HCT116 (cell line): ENCODE results near the gene KLHDC7B. TPM values are rescaled to one million over a fixed set of nuclear protein-coding genes. Genes with fewer than 3 reads are reported as not detected.

ENCODE experiments used
- ATAC-seq: fragments of 200-7000 bp; cut with Tn5 transposase; 2 replicates; pipeline ENCODE4 v1.9.1; 2020; ENCODE audit warnings: mild to moderate bottlenecking, moderate library complexity
- BruUV-seq: library from RNA; stranded (reverse); fragments of 400-500 nt; replicated peaks from 2 replicates; lab custom pipeline; 2021; lab: Mats Ljungman, UMichigan
- CTCF ChIA-PET: fragments of 300-600 bp; sonication (Branson Sonifier 250); formaldehyde crosslinking; loops from one replicate; lab custom pipeline; 2021; ENCODE audit warnings: antibody characterized with exemption; lab: Charles Lee
- POLR2A ChIA-PET: fragments of 300-600, 350-600 bp; sonication (Branson Sonifier 250); formaldehyde crosslinking; loops from one replicate; lab custom pipeline; 2021; ENCODE audit warnings: antibody characterized with exemption; lab: Charles Lee
- RAD21 ChIA-PET, 2 experiments: fragments of 300-600 bp; sonication (Branson Sonifier 250); formaldehyde crosslinking; loops; one replicate each; lab custom pipeline; 2023; ENCODE audit warnings: low total read pairs in 2 of 2; ENCODE audit not compliant: uncharacterized antibody in 2 of 2, unreplicated experiment in 2 of 2, low non-redundant PET in 1 of 2; lab: Charles Lee
- DNase-seq: peaks from one replicate; pipeline ENCODE4 v3.0.0-alpha.2; 2010; ENCODE audit warnings: low read depth, low spot score
- H2AFZ ChIP-seq: fragments of 200-600 bp; shearing (Covaris generic), sonication (generic); 2 replicates; pipeline ENCODE4 v1.6.1; 2017; ENCODE audit warnings: low read depth, mixed run types, mixed read lengths, antibody characterized with exemption, low read length; ENCODE audit not compliant: poor library complexity, severe bottlenecking
- H3K27ac ChIP-seq: 2 replicates; pipeline ENCODE4 v1.5.1; 2012; ENCODE audit warnings: low read depth, low read length
- H3K27me3 ChIP-seq: fragments of 200-600 bp; sonication (generic); 2 replicates; pipeline ENCODE4 v1.6.1; 2016; ENCODE audit warnings: mixed run types, low read length, mixed read lengths; ENCODE audit not compliant: insufficient read depth
- H3K36me3 ChIP-seq, 2 experiments: fragments of 200-500 bp in 1 of 2; fragments of 200-600 bp in 1 of 2; sonication (Bioruptor generic) in 1 of 2; sonication (generic) in 1 of 2; 2 replicates each; pipeline versions ENCODE4 v1.5.1 to v1.6.1; 2014 to 2016; ENCODE audit warnings: low read length in 2 of 2, inconsistent platforms in 1 of 2, mixed read lengths in 1 of 2, mixed run types in 1 of 2; ENCODE audit not compliant: insufficient read depth in 2 of 2, control insufficient read depth in 1 of 2
- H3K4me1 ChIP-seq, 2 experiments: fragments of 200-600 bp in 1 of 2; sonication (generic) in 1 of 2; 2 replicates each; pipeline versions ENCODE4 v1.5.1 to v1.6.1; 2012 to 2017; ENCODE audit warnings: low read length in 2 of 2, inconsistent platforms in 1 of 2, mild to moderate bottlenecking in 1 of 2, mixed read lengths in 1 of 2, mixed run types in 1 of 2, moderate library complexity in 1 of 2; ENCODE audit not compliant: insufficient read depth in 2 of 2, control insufficient read depth in 1 of 2
- H3K4me2 ChIP-seq: fragments of 200-600 bp; sonication (generic); 2 replicates; pipeline ENCODE4 v1.6.1; 2017; ENCODE audit warnings: mixed run types, low read length, mixed read lengths
- H3K4me3 ChIP-seq, 2 experiments: fragments of 200-600 bp in 1 of 2; sonication (generic) in 1 of 2; replicated peaks in 1 of 2; 2 replicates each; pipeline ENCODE4 v1.5.1; 2011 to 2016; ENCODE audit warnings: low read length in 2 of 2, control low read depth in 1 of 2, low read depth in 1 of 2, mild to moderate bottlenecking in 1 of 2, mixed read lengths in 1 of 2, mixed run types in 1 of 2
- H3K79me2 ChIP-seq: fragments of 200-600 bp; sonication (generic); 2 replicates; pipeline ENCODE4 v1.6.1; 2017; ENCODE audit warnings: mild to moderate bottlenecking, mixed run types, low read length, moderate library complexity, mixed read lengths; ENCODE audit not compliant: insufficient read depth
- H3K9ac ChIP-seq: fragments of 200-600 bp; sonication (generic); 2 replicates; pipeline ENCODE4 v1.6.1; 2016; ENCODE audit warnings: low read length, mixed read lengths
- H3K9me2 ChIP-seq: fragments of 200-600 bp; sonication (generic), shearing (Covaris generic); 2 replicates; pipeline ENCODE4 v1.6.1; 2017; ENCODE audit warnings: mixed run types, mild to moderate bottlenecking, moderate library complexity; ENCODE audit not compliant: insufficient read depth
- H3K9me3 ChIP-seq, 2 experiments: fragments of 200-500 bp in 1 of 2; fragments of 200-600 bp in 1 of 2; sonication (Bioruptor generic) in 1 of 2; sonication (generic) in 1 of 2; 2 replicates each; pipeline ENCODE4 v1.6.1; 2014 to 2017; ENCODE audit warnings: low read length in 2 of 2, mixed read lengths in 2 of 2, inconsistent platforms in 1 of 2, low read depth in 1 of 2, mild to moderate bottlenecking in 1 of 2, mixed run types in 1 of 2, moderate library complexity in 1 of 2; ENCODE audit not compliant: control insufficient read depth in 1 of 2, insufficient read depth in 1 of 2
- H4K20me1 ChIP-seq: fragments of 200-600 bp; sonication (generic), shearing (Covaris generic); 2 replicates; pipeline ENCODE4 v1.6.1; 2017; ENCODE audit warnings: mixed run types, mild to moderate bottlenecking, moderate library complexity; ENCODE audit not compliant: insufficient read depth
- ATF3 ChIP-seq: IDR thresholded peaks from 2 replicates; pipeline ENCODE4 v1.6.1; 2012
- CBX3 ChIP-seq: IDR thresholded peaks from 2 replicates; pipeline ENCODE4 v1.6.1; 2012; ENCODE audit warnings: low read depth
- CEBPB ChIP-seq: IDR thresholded peaks from 2 replicates; pipeline ENCODE4 v1.6.1; 2012; ENCODE audit warnings: low read depth
- CTCF ChIP-seq, 3 experiments: fragments of 200-600 bp in 1 of 3; sonication (generic) in 1 of 3; IDR thresholded peaks in 2 of 3; conservative IDR thresholded peaks in 1 of 3; 2 replicates each; pipeline ENCODE4 v1.5.1; 2012 to 2017; ENCODE audit warnings: low read depth in 2 of 3, low read length in 2 of 3, antibody characterized with exemption in 1 of 3, borderline replicate concordance in 1 of 3, control low read depth in 1 of 3, mild to moderate bottlenecking in 1 of 3, mixed read lengths in 1 of 3, mixed run types in 1 of 3, moderate library complexity in 1 of 3; ENCODE audit not compliant: insufficient read depth in 1 of 3
- EGR1 ChIP-seq: IDR thresholded peaks from 2 replicates; pipeline ENCODE4 v1.6.1; 2012; ENCODE audit warnings: low read depth
- ELF1 ChIP-seq: IDR thresholded peaks from 2 replicates; pipeline ENCODE4 v1.6.1; 2012; ENCODE audit warnings: low read depth, borderline replicate concordance
- EZH2 ChIP-seq: fragments of 200-600 bp; sonication (generic); IDR thresholded peaks from 2 replicates; pipeline ENCODE4 v1.6.1; 2017; ENCODE audit warnings: antibody characterized with exemption, mixed run types
- EZH2phosphoT487 ChIP-seq: fragments of 200-600 bp; IDR thresholded peaks from 2 replicates; pipeline ENCODE4 v1.6.1; 2018; ENCODE audit warnings: antibody characterized with exemption, borderline replicate concordance
- FOSL1 ChIP-seq: IDR thresholded peaks from 2 replicates; pipeline ENCODE4 v1.6.1; 2012; ENCODE audit warnings: low read depth
- JUND ChIP-seq: IDR thresholded peaks from 2 replicates; pipeline ENCODE4 v1.6.1; 2012
- MAX ChIP-seq: IDR thresholded peaks from 2 replicates; pipeline ENCODE4 v1.6.1; 2012
- POLR2A ChIP-seq: IDR thresholded peaks from 2 replicates; pipeline ENCODE4 v1.7.0; 2011; ENCODE audit warnings: borderline replicate concordance; ENCODE audit not compliant: insufficient read depth, insufficient read length; ENCODE audit errors: extremely low read depth
- POLR2AphosphoS5 ChIP-seq: IDR thresholded peaks from 2 replicates; pipeline ENCODE4 v1.6.1; 2011; ENCODE audit warnings: mild to moderate bottlenecking, low read depth, low read length, moderate library complexity
- REST ChIP-seq: IDR thresholded peaks from 2 replicates; pipeline ENCODE4 v1.6.1; 2012; ENCODE audit warnings: low read depth
- SIN3A ChIP-seq: IDR thresholded peaks from 2 replicates; pipeline ENCODE4 v1.6.1; 2012; ENCODE audit warnings: low read depth
- SP1 ChIP-seq: IDR thresholded peaks from 2 replicates; pipeline ENCODE4 v1.6.1; 2012; ENCODE audit warnings: low read depth
- TCF7L2 ChIP-seq: IDR thresholded peaks from 2 replicates; pipeline ENCODE4 v1.7.0; 2011; ENCODE audit warnings: borderline replicate concordance, inconsistent platforms; ENCODE audit not compliant: insufficient read depth, insufficient read length; ENCODE audit errors: extremely low read depth
- ZBTB33 ChIP-seq: IDR thresholded peaks from 2 replicates; pipeline ENCODE4 v1.6.1; 2011; ENCODE audit warnings: mild to moderate bottlenecking, low read length, moderate library complexity; ENCODE audit not compliant: insufficient replicate concordance; ENCODE audit errors: extremely low read depth
- ZFX ChIP-seq: fragments of 450-650 bp; IDR thresholded peaks from 2 replicates; pipeline ENCODE4 v1.6.1; 2017
- ZNF274 ChIP-seq: fragments of 200-500 bp; sonication (Bioruptor generic); IDR thresholded peaks from 2 replicates; pipeline ENCODE4 v1.6.1; 2014; ENCODE audit warnings: mild to moderate bottlenecking, low read depth, low read length, inconsistent platforms
- intact Hi-C: fragments of 100-400 bp; cut with micrococcal nuclease; formaldehyde crosslinking; loops from 2 replicates; pipeline ENCODE4 v1.10.0; 2022
- total RNA-seq: library from RNA; stranded (reverse); gene quantifications from one replicate; pipeline ENCODE4 v1.2.1, GENCODE V29; 2021; ENCODE audit not compliant: unreplicated experiment

The KLHDC7B gene
- total RNA-seq, 1 experiment from 2014 or later = 0.69 TPM

- ChIA-PET RAD21 (no interaction called here), CTCF (interaction anchor here (1.4 to 1.6 kb wide), 2 partner anchors 21 to 37 kb away, joined by 3 to 4 read pairs; partner anchors contain the start of gene SYCE3), POLR2A (interaction anchor here (1.3 to 2.1 kb wide), 2 partner anchors 21 to 58 kb away, joined by 8 read pairs; partner anchors contain the start of genes SCO2 and SYCE3)
- DNase-seq (no peak), ATAC-seq (peak; percentile 41)
- intact Hi-C loops = loop anchor here (2.0 kb wide), 1 partner anchor 29 kb away; no protein-coding TSS in a partner anchor
- Histone ChIP-seq H3K36me3 (no peaks in the 10 kb centered on the region; a peak in 1 of 4 replicates), H3K27ac (peak overlapping the region; percentile 99), H3K27me3 (no peaks in the 10 kb centered on the region), H3K4me1 (peaks cover 5 to 28% of the 10 kb centered on the region in 2 experiments), H3K4me2 (peak overlapping the region; percentile 97), H3K9me3 (no peaks in the 10 kb centered on the region), H3K4me3 (peak overlapping the region; percentile 86 to 90), H3K79me2 (peaks cover 17% of the 10 kb centered on the region; the same call in 1 of the 2 replicates), H3K9ac (peak overlapping the region; percentile 90), H3K9me2 (no peaks in the 10 kb centered on the region), H2AFZ (no peak overlapping the region), H4K20me1 (no peaks in the 10 kb centered on the region)
- no TSS peak for BruUV-seq
- no peak for TF ChIP-seq TCF7L2
- TF ChIP-seq CTCF (IDR thresholded peaks at IDR 0.05 in 2 of 3, conservative IDR thresholded peaks at IDR 0.05 in 1 of 3; ENCODE audit: borderline replicate concordance in 1 of 3, insufficient read depth in 1 of 3, low read depth in 2 of 3, low read length in 2 of 3) = no peak
- 0 out of 2 replicates have a peak, but pooled peaks have one; percentile 40 for TF ChIP-seq SIN3A
- TF ChIP-seq REST = no peak
- no peak for TF ChIP-seq ZBTB33
- no peak for TF ChIP-seq JUND
- TF ChIP-seq CEBPB = no peak
- TF ChIP-seq EGR1 = no peak; the same call in 1 of the 2 replicates
- no peak for TF ChIP-seq ELF1
- no peak for TF ChIP-seq EZH2phosphoT487
- TF ChIP-seq FOSL1 = no peak
- TF ChIP-seq POLR2A = no peak
- TF ChIP-seq EZH2 = no peak
- no peak for TF ChIP-seq CBX3
- TF ChIP-seq MAX = peak; percentile 46
- no peak for TF ChIP-seq ATF3
- peak; percentile 89 for TF ChIP-seq ZFX
- TF ChIP-seq ZNF274 = no peak
- TF ChIP-seq POLR2AphosphoS5 = no peak
- TF ChIP-seq SP1 = no peak
Observed at GRCh38 chr22:50583294-50583861, 37.7 kb downstream of the KLHDC7B start.
